Activated CD4-positive, alpha-beta T cell treated with anti-CD3 and anti-CD28 coated beads for 24 hours (primary cell): ENCODE results near the gene CEP135.

Source experiments
- DNase-seq, 2 donors: peaks; one replicate each; pipeline ENCODE4 v3.0.0-alpha.2; 2020; ENCODE audit warnings: low read depth in 2 of 2

The CEP135 gene

GRCh38 chr4:56080384-56080783, 131.6 kb downstream of the CEP135 start:
- DNase-seq: no peak

- DNase-seq: no peak
These were observed 134.1 kb downstream of the CEP135 start for GRCh38 chr4:56082829-56083228.
